GM18867 (cell line): ENCODE results near the gene LAD1.

Experiments used
- ATAC-seq: cut with Tn5 transposase; IDR thresholded peaks from one replicate; pipeline ENCODE4 v1.9.1; 2021; ENCODE audit warnings: mild to moderate bottlenecking, moderate library complexity; ENCODE audit not compliant: unreplicated experiment

LAD1 gene

DNA sequence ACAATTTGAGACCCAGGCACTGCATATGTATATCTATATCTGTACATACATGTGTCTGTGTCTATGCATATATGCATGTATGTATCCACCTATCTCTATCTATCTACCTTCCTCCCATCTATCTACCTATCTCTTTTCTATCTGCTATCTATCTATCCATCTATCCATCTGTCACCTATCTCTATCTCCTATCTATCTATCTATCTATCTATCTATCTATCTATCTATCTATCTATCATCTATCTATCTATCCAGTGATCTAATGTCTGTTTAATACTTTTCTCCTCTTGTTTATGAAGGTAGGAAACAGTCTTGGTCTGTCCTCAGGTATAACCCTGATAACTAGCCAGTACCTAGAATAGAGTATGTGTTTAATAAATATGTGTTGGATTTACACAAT, 47.5 kb downstream of the LAD1 start:
- ATAC-seq = no peak

DNA sequence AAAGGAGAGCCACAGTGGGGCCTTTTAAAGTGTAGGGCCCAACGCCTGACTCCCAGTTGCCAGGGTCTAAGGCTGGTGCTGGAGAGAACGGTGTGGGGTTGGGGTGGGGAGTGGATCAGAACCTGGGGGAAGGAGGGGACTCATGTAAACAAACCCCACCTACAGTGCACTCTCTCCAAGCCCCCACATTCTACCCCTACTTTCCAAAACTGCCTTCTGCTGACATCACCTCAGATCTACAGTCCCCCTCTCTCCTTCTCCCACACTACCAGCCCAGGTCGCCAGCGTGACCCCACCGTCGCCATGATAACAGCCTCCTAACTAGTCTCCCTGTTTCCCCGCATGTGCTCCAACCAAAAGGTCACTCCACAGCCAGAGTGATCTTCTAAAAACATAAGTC, 48.2 kb downstream of the LAD1 start:
- no peak for ATAC-seq

GRCh38 chr1:201350361-201350725, 48.8 kb downstream of the LAD1 start:
- ATAC-seq = no peak

DNA sequence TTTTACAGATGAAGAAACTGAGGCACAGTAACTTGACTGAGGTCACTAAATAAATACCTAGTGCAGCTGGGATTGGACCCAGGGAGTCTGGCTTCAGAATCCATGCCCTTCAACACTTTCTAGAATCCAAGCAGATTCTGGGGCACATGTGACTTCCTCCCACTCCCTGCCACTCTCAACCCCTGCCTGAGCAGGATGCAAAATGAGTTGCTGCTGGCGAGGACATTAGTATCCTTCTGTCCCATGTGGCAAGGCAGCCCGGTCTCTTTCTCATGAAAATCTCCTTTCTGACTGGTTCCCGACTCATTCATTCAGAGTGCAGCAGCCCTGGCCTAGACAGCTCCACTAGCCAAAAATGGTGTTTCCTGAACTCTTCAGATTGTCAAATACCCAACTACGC, 50.0 kb downstream of the LAD1 start:
- no peak for ATAC-seq

DNA sequence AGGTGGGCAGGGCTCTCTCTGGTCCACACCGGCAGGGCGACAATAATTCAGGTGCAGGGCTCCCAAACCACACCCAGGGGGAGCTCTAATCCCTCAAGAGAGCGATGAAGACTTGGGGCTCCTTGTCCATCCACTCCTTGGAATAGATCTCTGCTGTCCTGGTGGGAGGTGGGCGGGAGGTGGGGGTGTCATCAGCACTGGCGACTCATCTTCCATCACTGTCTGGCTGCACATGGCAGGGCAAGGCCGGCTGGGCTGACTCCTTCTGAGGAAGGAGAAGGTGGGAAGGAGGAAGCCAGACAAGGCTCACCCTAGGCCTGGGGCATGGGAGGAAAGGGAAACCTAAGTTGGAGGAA, 50.9 kb downstream of the LAD1 start:
- ATAC-seq = no peak

DNA sequence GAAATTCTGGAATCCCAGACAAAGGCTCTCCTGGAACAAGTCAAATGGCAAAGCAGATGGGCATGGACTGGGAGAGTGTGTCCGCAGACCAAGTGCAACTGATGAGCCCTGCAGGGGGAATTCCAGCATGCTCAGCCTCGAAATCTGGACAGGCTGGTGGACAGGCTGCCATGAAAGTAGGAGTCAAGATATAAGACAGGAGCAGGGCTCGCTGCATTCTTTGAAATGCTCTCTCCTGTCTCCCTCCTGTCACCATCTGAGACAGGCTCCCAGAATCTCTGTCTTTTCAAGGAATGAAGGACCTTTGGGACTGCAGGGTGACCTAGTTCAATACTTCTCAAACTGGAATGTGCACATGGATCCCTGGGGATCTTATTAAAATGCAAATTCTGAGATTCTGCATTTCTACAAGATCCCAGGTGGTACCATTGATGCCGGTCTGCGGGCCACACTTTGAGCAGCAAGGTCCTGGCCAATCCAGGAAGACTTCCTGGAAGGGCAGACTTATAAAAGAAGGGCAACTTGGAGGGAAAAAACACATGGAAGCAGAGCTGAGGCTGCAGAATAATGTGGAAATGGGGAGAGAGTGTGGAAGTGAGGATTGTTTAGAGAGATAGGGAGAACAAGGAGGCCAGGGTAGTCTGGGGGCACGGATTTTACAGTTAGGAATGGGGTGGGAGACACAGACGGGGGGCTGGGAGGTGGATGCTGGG, 51.5 kb downstream of the LAD1 start:
- ATAC-seq = no peak

DNA sequence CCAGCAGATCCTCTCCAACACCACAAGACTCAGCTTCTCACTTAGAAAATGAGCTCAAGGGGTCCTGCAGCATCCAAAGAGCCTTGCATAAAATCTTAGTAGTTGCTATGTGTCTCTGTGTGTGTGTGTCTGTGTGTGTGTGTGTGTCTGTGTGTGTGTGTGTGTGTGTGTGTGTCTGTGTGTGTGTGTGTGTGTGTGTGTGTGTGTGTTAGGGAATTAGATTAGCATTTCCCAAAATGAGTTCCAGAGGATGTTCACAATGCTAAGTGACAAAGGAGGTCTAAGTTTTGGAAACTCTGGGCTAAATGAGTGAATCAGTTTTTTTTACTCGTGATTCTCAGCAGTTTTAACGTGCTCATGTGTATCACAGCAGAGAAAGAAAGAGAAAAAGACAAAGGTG, 52.1 kb downstream of the LAD1 start:
- no peak for ATAC-seq

DNA sequence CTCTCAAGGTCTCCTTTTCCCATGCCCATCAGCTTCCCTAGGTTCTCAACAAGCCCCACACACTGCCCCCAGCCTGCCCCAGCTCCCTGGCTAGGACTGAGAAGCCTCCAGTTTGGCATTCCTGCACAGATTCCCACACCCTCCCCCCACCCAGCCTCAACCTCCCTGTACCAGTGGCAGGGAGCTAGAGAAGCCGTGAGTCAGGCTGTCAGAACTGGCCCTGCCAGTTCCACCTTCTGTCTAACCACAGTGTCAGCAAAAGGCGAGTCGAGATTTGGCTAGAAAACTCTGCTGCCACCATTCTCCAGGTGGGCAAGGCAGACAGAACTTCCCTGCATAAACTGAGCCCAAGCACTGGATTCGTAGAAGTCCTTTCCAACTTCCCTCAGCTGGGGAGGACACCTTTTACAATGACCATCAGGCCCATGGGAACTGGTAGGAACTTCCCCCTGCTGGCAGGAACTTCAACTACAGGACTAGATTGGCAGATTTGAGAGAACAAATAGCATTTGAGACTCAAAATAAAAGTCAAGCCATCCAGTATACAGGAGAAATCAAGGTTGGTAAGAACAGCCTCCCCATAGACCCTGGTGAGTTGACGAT, 52.7 kb downstream of the LAD1 start:
- no peak for ATAC-seq

GRCh38 chr1:201345081-201345355, 54.1 kb downstream of the LAD1 start:
- no peak for ATAC-seq

GRCh38 chr1:201344206-201345080, 54.7 kb downstream of the LAD1 start:
- ATAC-seq = no peak

DNA sequence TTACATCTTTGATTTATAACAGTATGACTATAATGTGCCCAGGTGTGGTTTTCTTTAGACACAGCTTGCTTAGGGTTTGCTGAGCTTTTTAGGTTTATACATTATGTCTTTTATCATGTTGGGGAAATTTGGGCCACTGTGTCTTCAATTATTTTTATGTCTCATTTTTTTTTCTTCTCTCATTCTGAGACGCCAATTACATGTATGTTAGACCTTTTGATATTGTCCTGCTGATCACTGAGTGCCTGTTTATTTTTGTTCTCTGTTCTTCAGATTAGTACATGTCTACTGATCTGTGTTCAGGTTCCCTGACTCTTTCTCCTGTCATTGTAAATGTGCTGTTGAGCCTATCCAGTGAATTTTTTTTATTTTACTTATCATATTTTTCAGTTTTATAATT, 57.7 kb downstream of the LAD1 start:
- no peak for ATAC-seq

GRCh38 chr1:201336711-201337450, 62.2 kb downstream of the LAD1 start:
- ATAC-seq = no peak

GRCh38 chr1:201335901-201336300, 63.2 kb downstream of the LAD1 start:
- no peak for ATAC-seq

- no peak for ATAC-seq
These were observed 63.8 kb downstream of the LAD1 start for GRCh38 chr1:201335174-201335870.

- ATAC-seq = no peak
These were observed 64.6 kb downstream of the LAD1 start for GRCh38 chr1:201334325-201335173.

DNA sequence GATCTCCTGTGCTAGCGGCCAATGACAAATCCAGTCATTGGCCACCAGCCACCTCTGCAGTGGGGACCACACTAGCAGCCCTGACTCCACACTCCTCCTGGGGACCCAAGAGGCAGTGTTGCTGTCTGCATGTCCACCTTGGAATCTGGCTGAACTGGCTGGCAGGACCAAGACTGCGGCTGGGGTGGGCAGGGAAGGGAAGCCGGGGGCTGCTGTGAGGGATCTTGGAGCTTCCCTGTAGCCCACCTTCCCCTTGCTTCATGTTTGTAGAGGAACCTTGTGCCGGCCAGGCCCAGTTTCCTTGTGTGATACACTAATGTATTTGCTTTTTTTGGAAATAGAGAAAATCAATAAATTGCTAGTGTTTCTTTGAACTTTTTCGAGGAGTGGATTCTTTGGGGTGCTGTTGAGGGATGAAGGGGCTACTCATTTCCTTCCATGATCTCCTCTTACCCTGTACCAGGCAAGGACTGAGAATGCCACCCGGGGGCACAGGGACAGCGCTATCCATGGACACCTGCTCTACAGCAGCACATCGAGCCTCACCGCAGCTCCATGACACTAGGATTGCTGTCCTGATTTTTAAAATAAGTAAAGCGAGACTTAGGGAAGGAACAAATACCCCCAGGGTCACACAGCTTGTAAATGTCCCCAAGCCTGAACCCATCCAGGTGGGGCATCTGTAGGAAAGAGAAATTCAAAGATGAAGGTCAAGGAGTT, 66.3 kb downstream of the LAD1 start:
- no peak for ATAC-seq

GRCh38 chr1:201332021-201332420, 67.1 kb downstream of the LAD1 start:
- no peak for ATAC-seq

DNA sequence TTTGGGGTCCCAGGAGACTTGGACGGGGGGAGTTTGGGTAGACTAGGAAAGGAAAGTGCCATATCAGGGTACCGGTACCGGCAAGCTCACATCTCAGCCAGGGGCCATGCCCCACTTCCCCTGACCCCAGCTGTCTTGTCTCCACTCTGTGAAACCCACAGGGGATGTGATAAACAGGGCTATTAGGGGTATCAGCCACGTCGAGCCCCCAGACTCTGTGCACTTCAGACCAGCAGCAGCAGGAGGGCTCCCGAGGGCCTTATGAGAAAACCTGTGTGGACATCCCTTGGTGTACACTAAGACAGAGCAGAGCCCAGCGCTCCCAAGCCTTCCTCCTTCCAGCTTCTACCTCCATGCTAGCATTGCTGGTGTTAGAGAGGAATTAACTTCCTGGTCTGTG, 68.0 kb downstream of the LAD1 start:
- ATAC-seq = no peak
